Heart right ventricle (tissue), 16 donors: ENCODE data around the gene DTNB. TPM values are rescaled to one million over a fixed set of nuclear protein-coding genes. Genes with fewer than 3 reads are reported as not detected.

Source experiments
- ATAC-seq, 8 donors: fragments of 200-7000 bp; cut with Tn5 transposase; one replicate each; pipeline ENCODE4 v1.9.1; 2020; ENCODE audit warnings: mild to moderate bottlenecking in 8 of 8, moderate library complexity in 8 of 8, moderate number of reproducible peaks in 1 of 8
- DNase-seq, 2 donors: peaks; one replicate each; pipeline ENCODE4 v3.0.0-alpha.2; 2020
- H3K27ac ChIP-seq, 10 donors: fragments of 200-600 bp; sonication (generic) in 2 of 10; one replicate each; pipeline versions ENCODE4 v1.5.0 to v1.8.0; 2020 to 2022; ENCODE audit warnings: mild to moderate bottlenecking in 3 of 10
- H3K27me3 ChIP-seq, 7 donors: fragments of 200-600 bp; one replicate each; pipeline ENCODE4 v1.8.0; 2021 to 2022; ENCODE audit warnings: mild to moderate bottlenecking in 2 of 7
- H3K36me3 ChIP-seq, 9 donors: fragments of 200-600 bp; sonication (generic) in 1 of 9; one replicate each; pipeline versions ENCODE4 v1.5.0 to v1.8.0; 2020 to 2022; ENCODE audit warnings: mild to moderate bottlenecking in 2 of 9
- H3K4me1 ChIP-seq, 9 donors: fragments of 200-600 bp; sonication (generic) in 1 of 9; one replicate each; pipeline versions ENCODE4 v1.5.0 to v1.8.0; 2020 to 2022; ENCODE audit warnings: mild to moderate bottlenecking in 4 of 9
- H3K4me3 ChIP-seq, 10 donors: fragments of 200-600 bp; sonication (generic) in 2 of 10; one replicate each; pipeline versions ENCODE4 v1.5.0 to v1.8.0; 2020 to 2022; ENCODE audit warnings: mild to moderate bottlenecking in 7 of 10, moderate library complexity in 2 of 10
- H3K9me3 ChIP-seq, 11 donors: fragments of 200-600 bp in 10 of 11; sonication (generic) in 2 of 11; one replicate each; pipeline versions ENCODE4 v1.5.0 to v1.8.0; 2013 to 2022; ENCODE audit warnings: mild to moderate bottlenecking in 2 of 11, control low read depth in 1 of 11, moderate library complexity in 1 of 11
- CTCF ChIP-seq, 9 donors: fragments of 200-600 bp; sonication (generic) in 2 of 9; IDR thresholded peaks; one replicate each; pipeline versions ENCODE4 v1.5.0 to v1.8.0; 2021 to 2022; ENCODE audit warnings: antibody characterized with exemption in 9 of 9, mild to moderate bottlenecking in 5 of 9, moderate library complexity in 1 of 9
- WGBS, 2 donors: extraction: QIAGEN DNeasy Blood & Tissue Kit; methylation state at CpG; one replicate each; pipeline ENCODE4 v1.1.7; 2013; ENCODE audit warnings: inconsistent platforms in 1 of 2; 5-methylcytosine and 5-hydroxymethylcytosine counted together
- intact Hi-C, 10 donors: fragments of 100-400 bp; cut with DNase I; formaldehyde crosslinking; loops; one replicate each; pipeline versions ENCODE4 v1.11.1 to v1.14.2; 2022
- polyA plus RNA-seq, 2 donors: library from polyadenylated mRNA; stranded (reverse); fragments of 200-250 nt; gene quantifications; one replicate each; pipeline ENCODE4 v1.2.3, GENCODE V29; 2013
- total RNA-seq, 10 donors: library from RNA; stranded (reverse); fragmentation: NEBNext Ultra II Directional in 3 of 10; extraction: Animal tissue kit (Norgen Biotek cat#: 25700) in 3 of 10; gene quantifications; one replicate each; pipeline versions ENCODE4 v1.2.1 to v1.2.4, GENCODE V29; 2021 to 2023
- donor health status: Arrhythmogenic right ventricular cardiomyopathy.
- donor health status: ischemic (EF 13 %, LVEDD 7.1; RV severe dilation, severe dysfunction).
- donor health status: healthy with polysubstance abuse.
- donor health status: DM: no; HTN: yes; CAD: no.
- donor health status: DM: no; HTN: no; CAD: no.
- donor health status: ischemic (EF 25% LVEDD 6.9; RV normal size, moderate dysfunction).
- donor health status: ischemic (EF 25% LVEDD 5.7; RV mildly dilated, moderate dysfunction).
- donor health status: healthy.
- donor health status: DM: yes; HTN: yes; CAD: no.
- donor health status: Ischemic cardiomyopathy.
- donor health status: ischemic (EF 35%, LVEDD 5.7; RV mildly dilated, moderate dysfunction).
- donor health status: nonischemic (EF 11% LVEDD 7.7; RV severe dilation, severe dysfunction).
- donor health status: DM: yes; HTN: yes; CAD: no.
- donor health status: PGD.
- donor health status: ischemic (EF 29% LVEDD 5.4; RV normal size, mild dysfunction).
- donor health status: nonischemic (EF 23%, LVEDD 6.1; RV moderate dilation, normal function).

DTNB gene
- total and polyA plus RNA-seq, 12 donors = 2.8 to 11.3 (median 7.8) TPM

GRCh38 chr2:25419678-25420242, 253.6 kb downstream of the DTNB start:
- H3K4me1 ChIP-seq = peaks cover 0 to 25% (median 0%) of the 10 kb centered on the region in 9 donors
- no peak for TF ChIP-seq CTCF (IDR thresholded peaks at IDR 0.05)
- H3K36me3 ChIP-seq = peaks cover 0 to 20% (median 0%) of the 10 kb centered on the region in 9 donors
- intact Hi-C loops = no loop called here
- no peaks in the 10 kb centered on the region for H3K9me3 ChIP-seq
- WGBS, 2 donors = 95 to 96% methylated on average over 10 of the region's 10 CpGs
- ATAC-seq (no peak), DNase-seq (no peak)
- H3K27me3 ChIP-seq = no peaks in the 10 kb centered on the region
- H3K4me3 ChIP-seq = no peak overlapping the region
- H3K27ac ChIP-seq = no peak overlapping the region

GRCh38 chr2:25418944-25419677, 254.3 kb downstream of the DTNB start:
- H3K27ac ChIP-seq = no peak overlapping the region
- no peak for ATAC-seq
- TF ChIP-seq CTCF (IDR thresholded peaks at IDR 0.05) = no peak
- peaks cover 0 to 20% (median 0%) of the 10 kb centered on the region in 9 donors for H3K36me3 ChIP-seq
- no peaks in the 10 kb centered on the region for H3K9me3 ChIP-seq
- 75 to 81% methylated on average over 13 of the region's 13 CpGs for WGBS, 2 donors
- intact Hi-C loops = no loop called here
- H3K4me3 ChIP-seq = no peak overlapping the region
- H3K4me1 ChIP-seq = peaks cover 0 to 25% (median 0%) of the 10 kb centered on the region in 9 donors
- no peaks in the 10 kb centered on the region for H3K27me3 ChIP-seq
- no peak for DNase-seq

- no peak for DNase-seq
- no peak for ATAC-seq
- Histone ChIP-seq H3K27ac (no peak overlapping the region), H3K27me3 (no peaks in the 10 kb centered on the region), H3K4me1 (peaks cover 0 to 25% (median 0%) of the 10 kb centered on the region in 9 donors), H3K4me3 (no peak overlapping the region), H3K36me3 (peaks cover 0 to 20% (median 0%) of the 10 kb centered on the region in 9 donors), H3K9me3 (no peaks in the 10 kb centered on the region)
- intact Hi-C loops = no loop called here
- TF ChIP-seq CTCF (IDR thresholded peaks at IDR 0.05) = no peak
- WGBS, 2 donors = 98 to 99% methylated on average over 6 of the region's 6 CpGs
Observed at GRCh38 chr2:25417715-25418369, 255.5 kb downstream of the DTNB start.

- peaks cover 0 to 21% (median 0%) of the 10 kb centered on the region in 9 donors for H3K4me1 ChIP-seq
- intact Hi-C loops = no loop called here
- no peaks in the 10 kb centered on the region for H3K27me3 ChIP-seq
- WGBS, 2 donors = 84 to 85% methylated on average over 3 of the region's 3 CpGs
- no peak for DNase-seq
- no peak overlapping the region for H3K27ac ChIP-seq
- peaks cover 0 to 20% (median 0%) of the 10 kb centered on the region in 9 donors for H3K36me3 ChIP-seq
- TF ChIP-seq CTCF (IDR thresholded peaks at IDR 0.05) = no peak
- no peaks in the 10 kb centered on the region for H3K9me3 ChIP-seq
- H3K4me3 ChIP-seq = no peak overlapping the region
- no peak for ATAC-seq
Observed at GRCh38 chr2:25416674-25417073, 256.7 kb downstream of the DTNB start.
